ENCODE results near the gene IFFO2.

DNA sequence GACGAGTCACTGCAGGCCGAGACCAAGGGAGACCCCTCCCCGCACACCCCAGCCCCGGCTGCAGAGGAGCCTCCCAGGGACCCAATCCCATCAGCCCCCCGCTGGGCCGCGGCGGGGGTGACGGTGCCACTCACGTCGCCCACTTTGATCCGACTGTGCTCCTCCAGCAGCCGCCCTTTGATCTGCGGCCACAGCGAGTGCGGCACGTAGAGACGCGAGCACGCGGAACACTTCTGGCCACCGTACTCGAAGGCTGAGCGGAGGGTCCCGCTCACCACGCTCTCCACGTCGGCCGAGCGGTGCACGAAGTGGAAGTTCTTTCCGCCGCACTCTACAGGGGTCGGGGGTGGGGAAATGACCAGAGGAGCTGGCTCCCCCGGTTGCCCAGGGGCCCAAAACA is 79.2 kb downstream of the IFFO2 start:
- TF ChIP-seq, protein P1, sequence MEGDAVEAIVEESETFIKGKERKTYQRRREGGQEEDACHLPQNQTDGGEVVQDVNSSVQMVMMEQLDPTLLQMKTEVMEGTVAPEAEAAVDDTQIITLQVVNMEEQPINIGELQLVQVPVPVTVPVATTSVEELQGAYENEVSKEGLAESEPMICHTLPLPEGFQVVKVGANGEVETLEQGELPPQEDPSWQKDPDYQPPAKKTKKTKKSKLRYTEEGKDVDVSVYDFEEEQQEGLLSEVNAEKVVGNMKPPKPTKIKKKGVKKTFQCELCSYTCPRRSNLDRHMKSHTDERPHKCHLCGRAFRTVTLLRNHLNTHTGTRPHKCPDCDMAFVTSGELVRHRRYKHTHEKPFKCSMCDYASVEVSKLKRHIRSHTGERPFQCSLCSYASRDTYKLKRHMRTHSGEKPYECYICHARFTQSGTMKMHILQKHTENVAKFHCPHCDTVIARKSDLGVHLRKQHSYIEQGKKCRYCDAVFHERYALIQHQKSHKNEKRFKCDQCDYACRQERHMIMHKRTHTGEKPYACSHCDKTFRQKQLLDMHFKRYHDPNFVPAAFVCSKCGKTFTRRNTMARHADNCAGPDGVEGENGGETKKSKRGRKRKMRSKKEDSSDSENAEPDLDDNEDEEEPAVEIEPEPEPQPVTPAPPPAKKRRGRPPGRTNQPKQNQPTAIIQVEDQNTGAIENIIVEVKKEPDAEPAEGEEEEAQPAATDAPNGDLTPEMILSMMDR (IDR thresholded peaks at IDR 0.05), result no peak
- TF ChIP-seq POLR2AphosphoS5 (IDR thresholded peaks at IDR 0.05), result no peak

All from prostate gland (tissue), 2 donors.